CD4-positive, alpha-beta T cell treated with Interleukin-4 for 4 hours (primary cell): ENCODE results near the gene TRDN.
"Not testable (repeated sequence)": the region's sequence is repeated elsewhere in the genome, so short reads cannot be mapped to it uniquely, and the experiment has no call there.

Experiments used
- DNase-seq: peaks from one replicate; pipeline ENCODE4 v3.0.0-alpha.2; 2020

TRDN gene

GRCh38 chr6:123240626-123241025 is 396.1 kb downstream of the TRDN start:
- DNase-seq = no peak

GRCh38 chr6:123233336-123233735 is 403.4 kb downstream of the TRDN start:
- no peak for DNase-seq

- DNase-seq = not testable (repeated sequence)
Measured at GRCh38 chr6:123227789-123228188, 409.0 kb downstream of the TRDN start.

- no peak for DNase-seq
Measured at GRCh38 chr6:123226398-123226797, 410.4 kb downstream of the TRDN start.

GRCh38 chr6:123224077-123224476 is 412.7 kb downstream of the TRDN start:
- DNase-seq = no peak

GRCh38 chr6:123223461-123223860 is 413.3 kb downstream of the TRDN start:
- DNase-seq = no peak

GRCh38 chr6:123215211-123215610 is 421.5 kb downstream of the TRDN start:
- DNase-seq = no peak

GRCh38 chr6:123214433-123214832 is 422.3 kb downstream of the TRDN start:
- DNase-seq = no peak

GRCh38 chr6:123213921-123214320 is 422.8 kb downstream of the TRDN start:
- DNase-seq = no peak

- DNase-seq = no peak
Measured at GRCh38 chr6:123211777-123212545, 424.8 kb downstream of the TRDN start.

GRCh38 chr6:123210645-123211044 is 426.1 kb downstream of the TRDN start:
- DNase-seq = no peak

GRCh38 chr6:123207967-123208510 is 428.7 kb downstream of the TRDN start:
- no peak for DNase-seq

GRCh38 chr6:123203928-123204327 is 432.8 kb downstream of the TRDN start:
- no peak for DNase-seq

- no peak for DNase-seq
Measured at GRCh38 chr6:123201869-123202372, 434.8 kb downstream of the TRDN start.

- DNase-seq = no peak
Measured at GRCh38 chr6:123193298-123193697, 443.5 kb downstream of the TRDN start.

- no peak for DNase-seq
Measured at GRCh38 chr6:123189816-123190215, 446.9 kb downstream of the TRDN start.

- DNase-seq = no peak
Measured at GRCh38 chr6:123182998-123183397, 453.8 kb downstream of the TRDN start.

- no peak for DNase-seq
Measured at GRCh38 chr6:123176706-123177105, 460.0 kb downstream of the TRDN start.

- DNase-seq = no peak
Measured at GRCh38 chr6:123171341-123172115, 465.2 kb downstream of the TRDN start.

- no peak for DNase-seq
Measured at GRCh38 chr6:123169774-123170095, 467.0 kb downstream of the TRDN start.

- no peak for DNase-seq
Measured at GRCh38 chr6:123168892-123169773, 467.6 kb downstream of the TRDN start.

- no peak for DNase-seq
Measured at GRCh38 chr6:123168466-123168865, 468.3 kb downstream of the TRDN start.
